ENCODE results near the gene PCNT. TPM values are rescaled to one million over a fixed set of nuclear protein-coding genes. Genes with fewer than 3 reads are reported as not detected.

Gene PCNT
- total RNA-seq, 4 donors from 2014 or later: 30.3 to 44.0 (median 33.3) TPM

GRCh38 chr21:46324390-46325072, 575 bp downstream of the PCNT start:
- 0 to 1% methylated on average over 32 to 35 of the region's 98 CpGs for WGBS, 2 donors
- TF ChIP-seq POLR2A (IDR thresholded peaks at IDR 0.05) (no peak), CTCF (IDR thresholded peaks at IDR 0.05) (no peak)
- intact Hi-C loops (cut with DNase I; ENCODE audit: low total_unique reads): no loop called here
- DNase-seq (ENCODE audit: low spot score in 2 of 2): peak; percentile 63 to 97
- peak overlapping the region; percentile 74 for H3K4me3 ChIP-seq (ENCODE audit: low read depth, poor library complexity, severe bottlenecking)

GRCh38 chr21:46325073-46325912, 1.3 kb downstream of the PCNT start:
- H3K4me3 ChIP-seq (ENCODE audit: low read depth, poor library complexity, severe bottlenecking): peak overlapping the region; percentile 74
- DNase-seq (ENCODE audit: low spot score in 2 of 2): peak in 1 of 2 donors; percentile 88
- intact Hi-C loops (cut with DNase I; ENCODE audit: low total_unique reads): no loop called here
- WGBS, 2 donors: 9 to 11% methylated on average over 38 to 41 of the region's 43 CpGs
- TF ChIP-seq POLR2A (IDR thresholded peaks at IDR 0.05) (no peak), CTCF (IDR thresholded peaks at IDR 0.05) (no peak)

- H3K4me3 ChIP-seq (ENCODE audit: low read depth, poor library complexity, severe bottlenecking): no peak overlapping the region
- no peak for DNase-seq (ENCODE audit: low spot score in 2 of 2)
- intact Hi-C loops (cut with DNase I; ENCODE audit: low total_unique reads): no loop called here
- 93 to 96% methylated on average over 15 of the region's 15 CpGs for WGBS, 2 donors
- TF ChIP-seq POLR2A (IDR thresholded peaks at IDR 0.05) (no peak), CTCF (IDR thresholded peaks at IDR 0.05) (no peak)
Measured at GRCh38 chr21:46326110-46326703, 2.3 kb downstream of the PCNT start.

GRCh38 chr21:46327711-46328110, 3.8 kb downstream of the PCNT start:
- DNase-seq (ENCODE audit: low spot score in 2 of 2): no peak
- intact Hi-C loops (cut with DNase I; ENCODE audit: low total_unique reads): no loop called here
- H3K4me3 ChIP-seq (ENCODE audit: low read depth, poor library complexity, severe bottlenecking): no peak overlapping the region
- TF ChIP-seq POLR2A (IDR thresholded peaks at IDR 0.05) (no peak), CTCF (IDR thresholded peaks at IDR 0.05) (no peak)
- 81 to 92% methylated on average over 4 of the region's 4 CpGs for WGBS, 2 donors

DNA sequence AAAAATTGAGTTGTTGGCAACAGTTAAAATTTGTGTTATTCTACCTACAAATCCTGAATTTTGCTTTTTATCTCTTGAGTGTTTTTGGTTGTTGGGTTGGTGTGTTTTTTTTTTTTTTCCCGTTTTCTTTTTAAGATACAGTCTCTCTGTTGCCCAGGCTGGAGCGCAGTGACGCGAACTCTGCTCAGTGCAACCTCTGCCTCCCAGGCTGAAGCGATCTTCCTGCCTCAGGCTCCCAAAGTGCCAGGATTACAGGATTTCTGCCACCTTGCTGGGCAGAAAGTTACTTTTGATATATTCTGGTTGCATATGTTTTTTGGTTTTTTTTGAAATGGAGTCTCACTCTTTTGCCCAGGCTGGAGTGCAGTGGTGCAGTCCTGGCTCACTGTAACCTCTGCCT, 4.2 kb downstream of the PCNT start:
- intact Hi-C loops (cut with DNase I; ENCODE audit: low total_unique reads): no loop called here

More for the DNA sequence above, 4.2 kb downstream of the PCNT start:
- no peak for DNase-seq (ENCODE audit: low spot score in 2 of 2)
- H3K4me3 ChIP-seq (ENCODE audit: low read depth, poor library complexity, severe bottlenecking): no peak overlapping the region
- WGBS, 2 donors: 78 to 83% methylated on average over 5 of the region's 5 CpGs
- TF ChIP-seq POLR2A (IDR thresholded peaks at IDR 0.05): no peak
- no peak for TF ChIP-seq CTCF (IDR thresholded peaks at IDR 0.05)

Measured in lower leg skin (tissue), 4 donors.